ENCODE data around the gene CES2.

Gene CES2

DNA sequence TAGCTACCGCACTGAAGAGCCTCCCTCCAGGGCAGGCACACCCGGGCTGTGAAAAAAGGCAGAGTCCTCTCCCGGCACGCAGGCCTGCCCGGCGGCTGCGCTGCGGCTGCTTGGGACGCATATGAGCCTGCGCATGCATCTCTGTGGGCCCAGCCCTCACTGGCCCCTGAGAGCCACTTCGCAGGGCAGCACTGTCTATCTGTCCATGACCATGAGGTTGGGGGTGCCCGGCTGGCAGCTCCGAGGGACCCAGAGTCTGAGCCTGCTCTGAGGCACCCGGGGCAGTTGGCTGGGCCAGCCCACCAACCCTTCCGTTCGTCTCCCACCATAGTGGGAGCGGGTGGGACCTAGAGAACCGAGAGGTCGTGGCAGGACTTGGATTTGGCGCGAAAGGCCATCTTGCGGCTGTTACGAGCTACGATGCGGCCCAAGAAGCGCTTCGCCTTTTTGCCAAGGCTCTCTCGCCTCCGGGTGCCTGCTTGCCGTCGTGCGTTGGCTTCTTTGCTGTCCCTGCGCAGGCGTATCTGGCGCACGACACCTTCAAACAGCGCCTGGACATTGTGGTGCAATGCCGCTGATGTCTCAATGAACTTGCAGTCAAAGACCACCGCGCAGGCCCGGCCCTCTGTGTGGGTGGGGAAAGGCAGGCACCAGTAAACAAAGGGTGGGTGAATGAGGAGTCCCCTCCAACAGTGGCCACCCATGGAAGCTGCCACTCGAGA is 13.4 kb upstream of the CES2 start:
- H3K27ac ChIP-seq = no peak overlapping the region
- H3K4me3 ChIP-seq (IDR thresholded peaks at IDR 0.05; ENCODE audit: insufficient read depth, low read depth, low read length) = no peak overlapping the region
- no peaks in the 10 kb centered on the region for H3K79me2 ChIP-seq (ENCODE audit: insufficient read depth, low read depth)
- peaks cover 12% of the 10 kb centered on the region; the same call in 1 of the 2 replicates for H3K27me3 ChIP-seq (ENCODE audit: insufficient read depth, low read depth)
- H3K9ac ChIP-seq = no peak overlapping the region
- H4K20me1 ChIP-seq (ENCODE audit: insufficient read depth) = no peaks in the 10 kb centered on the region
- H3K4me1 ChIP-seq (ENCODE audit: low read depth, poor library complexity, severe bottlenecking) = peaks cover 15% of the 10 kb centered on the region
- H3K36me3 ChIP-seq (ENCODE audit: insufficient read depth) = no peaks in the 10 kb centered on the region
- no peak overlapping the region for H3K4me2 ChIP-seq
- H2AFZ ChIP-seq (ENCODE audit: low read depth) = no peak overlapping the region
- TF ChIP-seq, protein P1, sequence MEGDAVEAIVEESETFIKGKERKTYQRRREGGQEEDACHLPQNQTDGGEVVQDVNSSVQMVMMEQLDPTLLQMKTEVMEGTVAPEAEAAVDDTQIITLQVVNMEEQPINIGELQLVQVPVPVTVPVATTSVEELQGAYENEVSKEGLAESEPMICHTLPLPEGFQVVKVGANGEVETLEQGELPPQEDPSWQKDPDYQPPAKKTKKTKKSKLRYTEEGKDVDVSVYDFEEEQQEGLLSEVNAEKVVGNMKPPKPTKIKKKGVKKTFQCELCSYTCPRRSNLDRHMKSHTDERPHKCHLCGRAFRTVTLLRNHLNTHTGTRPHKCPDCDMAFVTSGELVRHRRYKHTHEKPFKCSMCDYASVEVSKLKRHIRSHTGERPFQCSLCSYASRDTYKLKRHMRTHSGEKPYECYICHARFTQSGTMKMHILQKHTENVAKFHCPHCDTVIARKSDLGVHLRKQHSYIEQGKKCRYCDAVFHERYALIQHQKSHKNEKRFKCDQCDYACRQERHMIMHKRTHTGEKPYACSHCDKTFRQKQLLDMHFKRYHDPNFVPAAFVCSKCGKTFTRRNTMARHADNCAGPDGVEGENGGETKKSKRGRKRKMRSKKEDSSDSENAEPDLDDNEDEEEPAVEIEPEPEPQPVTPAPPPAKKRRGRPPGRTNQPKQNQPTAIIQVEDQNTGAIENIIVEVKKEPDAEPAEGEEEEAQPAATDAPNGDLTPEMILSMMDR (conservative IDR thresholded peaks at IDR 0.05; ENCODE audit: low read depth, low read length) = no peak

GRCh38 chr16:66923247-66923731 is 12.0 kb upstream of the CES2 start:
- H4K20me1 ChIP-seq (ENCODE audit: insufficient read depth) = no peaks in the 10 kb centered on the region
- TF ChIP-seq, protein P1 (conservative IDR thresholded peaks at IDR 0.05; ENCODE audit: low read depth, low read length) = no peak
- H3K4me2 ChIP-seq = no peak overlapping the region
- H3K27ac ChIP-seq = no peak overlapping the region
- no peaks in the 10 kb centered on the region for H3K36me3 ChIP-seq (ENCODE audit: insufficient read depth)
- no peak overlapping the region for H3K9ac ChIP-seq
- H3K4me1 ChIP-seq (ENCODE audit: low read depth, poor library complexity, severe bottlenecking) = peaks cover 29% of the 10 kb centered on the region
- no peaks in the 10 kb centered on the region for H3K79me2 ChIP-seq (ENCODE audit: insufficient read depth, low read depth)
- H3K27me3 ChIP-seq (ENCODE audit: insufficient read depth, low read depth) = peaks cover 8% of the 10 kb centered on the region; the same call in 1 of the 2 replicates
- no peak overlapping the region for H2AFZ ChIP-seq (ENCODE audit: low read depth)
- no peak overlapping the region for H3K4me3 ChIP-seq (IDR thresholded peaks at IDR 0.05; ENCODE audit: insufficient read depth, low read depth, low read length)

- Histone ChIP-seq H3K36me3 (ENCODE audit: insufficient read depth) (no peaks in the 10 kb centered on the region), H3K79me2 (ENCODE audit: insufficient read depth, low read depth) (no peaks in the 10 kb centered on the region), H3K4me1 (ENCODE audit: low read depth, poor library complexity, severe bottlenecking) (peaks cover 34% of the 10 kb centered on the region), H3K27ac (no peak overlapping the region), H3K9ac (no peak overlapping the region), H3K4me3 (IDR thresholded peaks at IDR 0.05; ENCODE audit: insufficient read depth, low read depth, low read length) (no peak overlapping the region), H3K27me3 (ENCODE audit: insufficient read depth, low read depth) (peaks cover 8% of the 10 kb centered on the region; the same call in 1 of the 2 replicates), H4K20me1 (ENCODE audit: insufficient read depth) (no peaks in the 10 kb centered on the region), H3K4me2 (no peak overlapping the region), H2AFZ (ENCODE audit: low read depth) (no peak overlapping the region)
- TF ChIP-seq, protein P1 (conservative IDR thresholded peaks at IDR 0.05; ENCODE audit: low read depth, low read length) = no peak
These were observed 11.4 kb upstream of the CES2 start for GRCh38 chr16:66923866-66924265.

DNA sequence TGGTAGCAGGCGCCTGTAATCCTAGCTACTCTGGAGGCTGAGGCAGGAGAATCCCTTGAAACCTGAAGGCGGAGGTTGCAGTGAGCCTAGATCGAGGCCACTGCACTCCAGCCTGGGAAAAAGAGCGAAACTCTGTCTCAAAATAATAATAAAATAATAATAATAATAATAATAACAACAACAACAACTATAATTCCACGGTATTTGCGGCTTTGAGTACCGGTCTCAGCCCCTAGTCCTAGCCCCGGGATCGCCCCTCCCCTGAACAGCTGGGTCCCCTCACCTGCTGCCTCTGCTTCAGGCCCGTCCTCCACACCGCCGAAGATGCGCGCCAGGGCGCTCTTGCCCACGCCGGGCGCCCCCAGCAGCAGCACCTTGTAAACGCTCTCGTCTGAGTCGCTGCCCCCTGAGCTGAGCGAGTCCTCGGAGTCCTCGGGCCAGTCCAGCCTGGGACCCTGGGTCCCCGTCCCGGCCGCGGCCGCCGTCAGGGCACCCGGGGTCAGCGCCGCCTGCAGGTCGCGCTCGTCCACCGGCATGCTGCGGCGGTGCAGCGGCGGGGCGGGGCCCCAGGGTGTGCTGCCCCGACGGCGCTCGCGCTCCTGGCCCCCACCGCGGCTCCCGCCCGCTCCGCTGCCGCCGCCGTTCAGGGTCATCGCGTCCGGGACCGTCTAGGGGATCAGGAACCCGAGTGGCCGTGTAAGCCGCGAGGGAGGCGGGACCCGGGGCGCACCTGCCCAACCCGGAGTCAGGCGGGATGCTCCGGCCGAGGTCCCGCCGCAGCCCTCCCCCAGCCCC is 10.6 kb upstream of the CES2 start:
- Histone ChIP-seq H3K9ac (no peak overlapping the region), H2AFZ (ENCODE audit: low read depth) (no peak overlapping the region), H3K4me2 (no peak overlapping the region), H4K20me1 (ENCODE audit: insufficient read depth) (no peaks in the 10 kb centered on the region), H3K36me3 (ENCODE audit: insufficient read depth) (no peaks in the 10 kb centered on the region), H3K79me2 (ENCODE audit: insufficient read depth, low read depth) (no peaks in the 10 kb centered on the region), H3K27me3 (ENCODE audit: insufficient read depth, low read depth) (peaks cover 8% of the 10 kb centered on the region; the same call in 1 of the 2 replicates), H3K4me1 (ENCODE audit: low read depth, poor library complexity, severe bottlenecking) (peaks cover 39% of the 10 kb centered on the region), H3K4me3 (IDR thresholded peaks at IDR 0.05; ENCODE audit: insufficient read depth, low read depth, low read length) (no peak overlapping the region), H3K27ac (no peak overlapping the region)
- TF ChIP-seq, protein P1 (conservative IDR thresholded peaks at IDR 0.05; ENCODE audit: low read depth, low read length) = no peak

Data from KMS-11 (cell line).